Measurements from ENCODE around the gene SSBP3.
A peak's percentile ranks its signal among the peaks of the same experiment; 100 is the strongest.
"Not testable (repeated sequence)": the region's sequence is repeated elsewhere in the genome, so short reads cannot be mapped to it uniquely, and the experiment has no call there.

SSBP3 gene

DNA sequence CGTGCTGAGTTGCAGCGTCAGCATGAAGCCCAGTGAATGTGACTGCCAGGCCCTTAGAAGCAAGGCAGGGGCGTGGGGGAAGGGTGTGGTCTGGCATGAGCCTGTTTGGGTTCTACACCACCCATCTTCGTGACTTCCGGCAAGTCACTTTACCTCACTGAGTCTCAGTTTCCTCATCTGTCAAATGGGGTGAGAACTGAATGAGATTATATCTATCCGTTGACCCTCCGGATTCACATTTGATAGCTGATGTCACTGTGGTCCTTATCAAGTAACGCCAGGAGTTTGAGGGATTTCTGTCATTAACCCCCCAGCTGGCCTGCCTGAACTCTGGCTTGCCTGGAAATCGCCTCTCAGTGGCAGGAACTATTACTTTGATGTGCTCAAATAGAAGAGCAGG, 190.7 kb downstream of the SSBP3 start:
- no peak for DNase-seq

DNA sequence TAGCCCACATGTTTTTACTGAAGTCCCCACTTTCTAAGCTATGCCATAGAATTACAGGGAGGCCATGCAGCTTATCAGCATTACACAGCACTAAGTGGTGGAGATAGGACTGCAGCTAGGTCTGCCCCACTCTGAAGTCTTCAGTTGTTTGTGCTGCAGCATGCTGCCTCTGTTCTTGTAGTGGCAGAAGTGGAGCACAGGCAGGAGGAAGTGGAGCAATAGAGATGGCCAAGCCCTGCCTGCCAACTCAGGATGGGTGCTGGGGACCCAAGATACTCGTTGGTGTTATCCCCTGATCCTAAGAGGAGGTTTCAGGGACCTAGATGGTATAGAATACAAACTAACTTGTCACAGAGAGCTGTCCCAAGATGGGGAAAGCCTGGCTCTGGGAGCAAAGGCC, 193.3 kb downstream of the SSBP3 start:
- DNase-seq = no peak

DNA sequence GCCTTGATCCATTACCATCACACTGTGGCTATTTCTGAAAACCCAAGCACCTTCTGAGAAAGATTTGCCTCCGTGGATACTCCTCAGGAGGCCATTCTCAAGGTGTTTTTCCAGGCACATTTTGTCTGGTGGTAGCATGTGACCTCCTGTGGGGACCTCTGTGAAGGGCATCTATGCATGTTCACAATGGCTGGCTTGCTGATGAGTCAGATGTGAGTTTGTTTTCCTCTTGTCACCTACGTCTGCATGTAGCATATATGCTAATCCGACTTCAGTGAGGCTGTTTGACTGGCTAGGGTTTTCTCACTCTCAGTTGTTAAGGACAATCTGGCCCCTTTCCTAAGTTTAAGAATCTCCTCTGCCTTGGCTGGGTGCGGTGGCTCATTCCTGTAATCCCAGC, 198.3 kb downstream of the SSBP3 start:
- DNase-seq = not testable (repeated sequence)

DNA sequence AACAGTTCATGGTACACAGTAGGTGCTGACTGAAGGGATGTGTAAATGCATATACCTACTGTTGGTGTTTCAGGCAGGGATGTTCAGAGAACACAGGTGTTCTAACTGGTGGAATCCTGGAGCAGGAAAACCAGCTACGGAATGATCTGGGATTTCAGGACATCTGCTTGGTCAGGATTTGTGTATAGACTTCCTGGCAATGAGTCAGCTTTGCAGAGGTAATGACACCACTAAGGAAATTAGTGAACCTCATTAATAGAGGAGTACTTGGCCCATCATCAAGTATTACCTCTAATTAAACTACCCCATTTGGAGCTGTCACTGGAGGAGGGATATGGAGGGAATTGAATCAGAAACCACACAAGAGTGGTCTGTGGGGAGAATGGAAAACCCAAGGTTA, 198.9 kb downstream of the SSBP3 start:
- no peak for DNase-seq

DNA sequence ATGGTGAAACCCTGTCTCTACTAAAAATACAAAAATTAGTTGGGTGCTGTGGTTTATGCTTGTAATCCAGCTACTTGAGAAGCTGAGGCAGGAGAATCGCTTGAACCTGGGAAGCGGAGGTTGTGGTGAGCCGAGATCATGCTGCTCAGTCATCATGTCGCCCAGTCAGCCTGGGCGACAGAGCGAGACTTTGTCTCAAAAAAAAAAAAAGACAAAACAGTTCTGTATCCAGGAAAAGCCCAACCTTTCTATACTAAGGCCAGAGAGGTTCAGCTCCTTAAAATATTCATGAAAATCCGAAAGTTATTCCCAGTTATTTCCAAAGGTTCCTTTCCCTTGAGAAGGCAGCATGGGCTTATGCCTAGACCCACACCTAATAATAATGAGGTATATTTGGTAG, 202.0 kb downstream of the SSBP3 start:
- DNase-seq = no peak

DNA sequence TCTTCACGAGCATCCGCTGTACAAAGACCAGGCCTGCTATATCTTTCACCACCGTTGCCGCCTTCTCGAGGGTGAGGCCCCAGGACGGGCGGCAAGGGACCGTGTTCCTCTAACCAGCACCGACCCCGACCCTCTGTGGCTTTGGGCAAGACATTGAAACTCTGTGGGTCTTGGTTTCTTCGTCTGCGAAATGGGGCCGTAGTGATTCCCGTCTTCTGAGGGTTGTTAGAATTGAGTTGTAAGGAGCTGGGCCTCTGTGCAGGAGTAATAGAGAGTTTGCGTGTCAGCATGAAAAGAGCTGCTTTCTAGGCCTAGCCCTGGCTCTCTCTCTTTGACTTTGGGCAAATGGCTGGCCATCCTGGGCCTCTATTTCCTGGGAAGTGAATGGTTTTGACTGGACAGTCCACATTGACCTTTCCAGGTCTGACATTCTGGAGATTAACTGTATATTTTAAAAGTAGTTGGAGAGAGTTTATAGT, 205.6 kb downstream of the SSBP3 start:
- DNase-seq = no peak

DNA sequence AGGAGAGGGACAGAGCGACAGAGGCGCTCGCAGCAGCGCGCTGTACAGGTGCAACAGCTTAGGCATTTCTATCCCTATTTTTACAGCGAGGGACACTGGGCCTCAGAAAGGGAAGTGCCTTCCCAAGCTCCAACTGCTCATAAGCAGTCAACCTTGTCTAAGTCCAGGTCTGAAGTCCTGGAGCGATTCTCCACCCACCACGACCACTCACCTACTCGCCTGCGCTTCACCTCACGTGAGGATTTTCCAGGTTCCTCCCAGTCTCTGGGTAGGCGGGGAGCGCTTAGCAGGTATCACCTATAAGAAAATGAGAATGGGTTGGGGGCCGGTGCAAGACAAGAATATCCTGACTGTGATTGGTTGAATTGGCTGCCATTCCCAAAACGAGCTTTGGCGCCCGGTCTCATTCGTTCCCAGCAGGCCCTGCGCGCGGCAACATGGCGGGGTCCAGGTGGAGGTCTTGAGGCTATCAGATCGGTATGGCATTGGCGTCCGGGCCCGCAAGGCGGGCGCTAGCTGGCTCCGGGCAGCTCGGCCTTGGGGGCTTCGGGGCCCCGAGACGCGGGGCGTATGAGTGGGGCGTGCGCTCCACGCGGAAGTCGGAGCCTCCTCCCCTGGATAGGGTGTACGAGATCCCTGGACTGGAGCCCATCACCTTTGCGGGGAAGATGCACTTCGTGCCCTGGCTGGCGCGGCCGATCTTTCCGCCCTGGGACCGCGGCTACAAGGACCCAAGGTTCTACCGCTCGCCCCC, 206.3 kb downstream of the SSBP3 start, which contains the start of the genes CYB5RL and MRPL37:
CYB5RL (minus strand) TSS at position 266 of the 754 bp plus-strand sequence. CDS start 4,414 bp downstream, outside the sequence.
MRPL37 (plus strand) TSS at position 403 of the 754 bp plus-strand sequence; CDS start at position 480, 77 bp downstream.
- peak; percentile 88 for DNase-seq

DNA sequence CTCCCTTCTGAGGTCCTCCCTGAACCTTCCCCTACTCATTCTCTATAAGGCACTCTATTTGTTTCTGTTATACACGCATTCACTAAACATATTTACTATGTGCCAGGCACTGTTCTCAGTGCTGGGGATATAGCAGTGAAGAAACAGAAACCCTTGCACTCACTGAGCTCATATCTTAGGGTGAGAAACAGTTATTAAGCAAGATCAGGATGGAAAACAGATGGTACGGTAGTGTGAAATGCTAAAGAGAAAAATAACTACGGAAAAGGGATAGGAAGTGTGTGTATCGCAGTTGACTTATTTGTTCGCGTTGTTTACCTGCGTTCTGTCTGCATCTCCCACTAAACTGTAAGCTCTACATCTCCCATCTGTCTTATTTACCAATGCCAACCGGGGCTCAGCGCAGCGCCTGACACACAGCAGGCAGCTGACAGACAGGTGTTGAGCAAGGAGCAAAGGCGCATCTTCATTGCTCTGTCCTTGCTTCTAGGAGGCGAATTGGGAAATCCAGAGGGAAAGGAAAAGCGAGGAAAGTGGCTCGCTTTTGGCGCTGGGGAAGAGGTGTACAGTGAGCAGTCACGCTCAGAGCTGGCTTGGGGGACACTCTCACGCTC, 206.9 kb downstream of the SSBP3 start:
- no peak for DNase-seq

DNA sequence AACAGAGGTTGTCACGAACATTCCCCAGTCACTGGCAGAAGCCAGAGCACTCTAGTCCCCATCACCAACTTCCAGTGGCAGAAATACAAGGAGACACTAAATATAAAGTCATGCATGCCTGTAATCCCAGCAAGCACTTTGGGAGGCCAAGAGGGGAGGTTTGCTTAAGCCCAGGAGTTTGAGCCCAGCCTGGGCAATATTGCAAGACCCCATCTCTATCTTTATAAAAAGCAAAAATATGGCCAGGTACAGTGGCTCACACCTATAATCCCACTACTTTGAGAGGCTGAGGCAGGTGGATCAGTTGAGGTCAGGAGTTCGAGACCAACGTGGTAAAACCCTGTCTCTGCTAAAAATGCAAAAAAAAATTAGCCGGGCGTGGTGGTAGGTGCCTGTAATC, 212.7 kb downstream of the SSBP3 start:
- no peak for DNase-seq

DNA sequence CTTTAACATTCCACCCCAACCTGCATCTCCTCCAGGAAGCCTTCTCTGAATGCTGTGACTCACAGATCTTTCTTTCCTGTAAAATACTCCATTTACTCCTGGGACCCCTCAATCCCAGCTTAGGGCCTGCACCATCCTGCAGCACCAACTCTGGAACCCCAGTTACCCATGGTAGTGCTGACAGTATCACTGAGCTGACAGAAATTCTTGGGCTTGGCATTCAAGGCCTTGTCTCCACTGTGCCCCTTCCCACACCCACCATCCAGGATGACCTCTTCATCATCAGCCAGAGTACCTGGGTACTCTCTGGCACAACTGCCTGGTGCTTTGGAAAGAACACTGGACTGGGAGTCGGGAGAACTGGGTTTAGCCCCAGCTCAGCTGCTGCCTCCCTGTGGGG, 214.7 kb downstream of the SSBP3 start:
- DNase-seq = no peak

DNA sequence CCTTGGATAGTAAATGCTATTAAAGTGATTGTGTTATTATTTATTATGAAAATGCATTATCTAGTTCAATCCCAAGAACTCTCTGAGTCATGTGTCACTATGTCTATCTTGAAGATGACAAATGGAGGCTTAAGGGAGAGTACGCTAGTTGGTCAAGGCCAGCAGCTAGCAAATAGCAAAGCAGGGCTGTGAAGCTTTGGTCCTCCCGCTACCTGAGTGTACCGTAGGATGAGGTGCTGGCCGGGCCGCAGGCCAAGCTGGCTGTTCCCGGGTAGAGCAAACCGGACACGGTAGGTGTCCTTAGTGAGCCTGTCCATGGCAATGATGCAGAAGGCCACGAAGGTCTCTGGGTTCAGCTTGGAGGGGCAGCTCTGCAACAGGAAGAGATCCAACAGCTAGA, 215.7 kb downstream of the SSBP3 start:
- no peak for DNase-seq

DNA sequence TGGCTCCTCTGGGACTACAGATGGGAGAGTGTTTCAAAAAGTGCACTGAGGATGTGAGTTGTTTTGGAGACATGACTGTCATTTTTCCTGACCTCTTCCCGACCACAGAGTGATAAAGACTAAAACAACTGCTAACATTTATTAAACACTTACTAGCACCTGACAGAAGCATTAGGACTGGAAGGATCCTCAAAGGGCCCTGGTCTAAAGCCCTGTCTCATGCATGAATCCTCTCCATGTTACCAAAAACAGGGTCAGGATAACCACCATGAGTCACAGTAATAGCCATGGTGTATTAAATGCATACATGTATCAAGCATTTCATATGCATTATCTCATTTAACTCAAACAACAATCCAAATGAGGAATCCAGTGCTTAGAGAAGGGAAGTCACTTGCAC, 217.9 kb downstream of the SSBP3 start:
- DNase-seq = no peak

DNA sequence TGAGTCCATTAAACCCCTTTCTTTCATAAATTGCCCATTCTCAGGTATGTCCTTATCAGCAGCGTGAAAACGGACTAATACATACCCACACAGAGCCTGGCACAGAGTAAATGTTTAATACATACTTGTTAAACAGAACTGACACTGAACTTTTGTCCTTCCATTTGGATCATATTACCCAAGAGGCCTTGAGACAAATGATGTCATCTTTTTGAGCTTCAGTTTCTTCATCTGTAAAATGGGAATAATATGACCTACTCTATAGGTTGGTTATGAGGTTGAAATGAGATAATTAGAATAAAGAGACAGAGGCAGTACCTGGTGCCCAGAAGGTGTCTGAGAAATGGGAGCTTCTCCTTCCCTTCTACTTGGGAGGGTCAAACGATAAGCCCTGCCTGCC, 220.1 kb downstream of the SSBP3 start:
- no peak for DNase-seq

DNA sequence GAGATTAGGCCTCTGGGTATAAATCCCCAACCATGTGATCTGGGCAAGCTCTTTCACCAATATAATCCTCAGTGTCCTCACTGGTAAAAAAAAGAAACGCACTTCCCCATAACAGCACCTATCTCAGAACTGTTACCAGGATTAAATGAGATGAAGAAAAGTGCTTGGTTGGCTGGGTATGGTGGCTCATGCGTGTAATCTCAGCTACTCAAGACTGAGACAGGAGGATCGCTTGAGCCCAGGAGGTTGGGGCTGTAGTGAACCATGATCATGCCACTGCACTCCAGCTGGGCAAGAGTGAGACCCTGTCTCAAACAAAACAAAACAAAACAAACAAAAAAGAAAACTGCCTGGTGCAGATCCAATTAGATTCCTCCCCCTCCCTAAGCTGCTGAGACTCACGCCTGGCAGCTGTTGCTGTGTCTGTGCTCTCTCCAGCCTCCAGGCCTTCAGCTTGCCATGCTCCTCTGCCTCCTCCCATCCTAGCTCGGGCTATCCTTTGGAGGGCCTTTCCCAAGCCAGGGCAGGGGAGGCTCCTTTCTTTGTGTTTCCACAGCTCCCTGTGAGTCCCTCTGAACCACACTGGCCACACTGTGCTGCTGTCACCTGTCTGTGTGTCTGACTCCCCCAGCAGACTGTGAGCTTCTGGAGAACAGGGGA, 225.4 kb downstream of the SSBP3 start:
- DNase-seq = no peak

DNA sequence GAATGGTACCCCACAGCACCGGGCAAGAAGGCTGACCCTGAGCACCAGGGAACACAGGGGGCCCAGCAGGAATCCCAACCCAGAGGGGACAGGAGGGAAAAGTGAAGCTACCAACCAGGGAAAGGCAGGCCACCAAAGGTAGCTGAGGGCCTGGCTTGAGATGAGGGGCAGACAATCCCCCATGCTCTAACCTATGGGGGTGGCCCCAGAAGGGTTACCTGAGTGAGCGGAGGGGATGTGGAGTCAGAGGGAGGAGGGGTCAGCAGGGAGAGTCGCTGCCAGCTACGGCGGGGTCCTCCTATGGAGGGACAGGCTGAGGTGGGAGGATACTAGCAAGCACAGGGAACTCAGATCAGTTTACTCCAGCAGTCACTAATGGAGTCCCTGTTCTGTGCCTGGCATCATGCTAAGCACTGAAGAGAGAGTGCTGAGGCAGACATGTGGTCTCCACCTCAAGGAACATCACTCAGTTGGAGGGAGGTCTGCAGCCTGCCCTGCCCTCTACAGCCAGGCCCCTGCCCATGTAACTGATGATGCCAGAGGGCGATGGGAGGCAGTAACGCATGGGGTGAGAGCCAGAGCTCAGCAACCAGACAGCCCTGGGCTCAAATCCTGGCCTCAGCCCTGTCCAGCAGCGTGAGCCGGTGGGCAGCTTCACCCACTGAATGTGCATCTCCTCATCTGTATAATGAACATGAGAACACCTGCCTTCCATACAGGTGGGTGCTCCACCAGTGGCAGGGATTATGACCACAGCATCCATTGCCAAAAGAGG, 227.7 kb downstream of the SSBP3 start:
- no peak for DNase-seq

DNA sequence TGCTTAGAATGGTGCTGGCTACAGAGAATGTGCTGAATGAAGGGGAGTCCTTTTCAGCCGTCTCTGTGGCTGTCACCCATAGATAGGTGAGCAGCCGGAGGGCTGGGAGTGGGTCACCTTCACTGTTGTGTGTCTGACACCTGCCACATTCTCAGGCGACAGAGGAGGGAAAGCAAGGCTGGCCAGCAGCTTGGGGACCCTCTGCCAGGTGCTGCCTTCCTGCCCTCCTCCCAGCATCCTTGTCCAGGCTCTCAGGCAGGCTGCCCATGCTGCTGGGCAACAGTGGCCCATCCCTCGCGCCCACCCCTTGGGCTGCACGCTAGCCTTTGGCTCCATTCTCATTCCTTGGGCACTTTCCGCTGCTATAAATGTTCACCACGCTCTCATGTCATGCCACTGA, 228.5 kb downstream of the SSBP3 start:
- DNase-seq = no peak

DNA sequence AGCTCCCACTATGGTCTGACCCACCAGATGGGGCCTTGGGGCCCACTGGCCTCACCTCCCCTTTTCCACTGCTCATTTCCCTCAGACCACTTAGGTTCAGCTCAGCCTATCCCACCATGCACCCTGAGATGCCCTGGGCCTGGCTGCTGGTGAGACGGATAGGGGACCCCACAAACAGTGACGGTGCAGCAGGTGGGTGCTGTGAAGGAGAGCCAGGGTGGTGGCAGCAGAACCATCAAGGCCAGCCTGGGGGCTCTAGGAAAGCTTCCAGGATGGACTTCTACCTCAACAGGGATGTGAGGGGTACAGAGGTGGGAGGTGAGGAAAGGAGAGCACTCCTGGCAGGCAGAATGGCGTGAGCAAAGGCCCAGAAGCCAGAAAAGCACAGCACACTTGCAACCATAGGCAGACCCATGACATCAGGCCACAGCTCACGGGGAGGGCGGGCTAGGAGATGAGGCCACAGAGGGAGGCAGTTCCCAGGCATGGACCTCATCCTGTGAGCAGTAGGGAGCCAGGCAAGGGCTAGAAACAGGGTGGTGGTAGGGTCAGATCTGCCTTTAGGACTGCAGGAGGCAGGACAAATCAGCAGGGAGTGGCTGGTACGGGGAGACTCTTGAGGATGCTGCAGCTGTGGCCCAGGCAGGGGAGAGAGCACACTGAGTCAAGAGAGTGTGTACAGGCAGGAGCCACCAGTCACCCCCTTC, 229.4 kb downstream of the SSBP3 start:
- no peak for DNase-seq

All from stimulated activated naive CD4-positive, alpha-beta T cell treated with Interleukin-2 at 50 U/mL for 16 hours (primary cell).